OCI-LY1 (cell line): ENCODE measurements around the gene JPH2.

Source experiments
- H2AFZ ChIP-seq: fragments of 200-600 bp; sonication (generic), shearing (Covaris generic); 2 replicates; pipeline ENCODE4 v1.6.0; 2014; ENCODE audit warnings: antibody characterized with exemption, mild to moderate bottlenecking, low read length
- H3F3A ChIP-seq: fragments of 200-600 bp; sonication (generic), shearing (Covaris generic); 2 replicates; pipeline ENCODE4 v1.6.0; 2014; ENCODE audit warnings: mild to moderate bottlenecking, antibody characterized with exemption, low read length, moderate library complexity; ENCODE audit not compliant: insufficient read depth
- H3K27ac ChIP-seq: fragments of 200-600 bp; sonication (generic); 2 replicates; pipeline ENCODE4 v1.5.1; 2014; ENCODE audit warnings: low read length, mixed run types, mild to moderate bottlenecking, low read depth; ENCODE audit not compliant: poor library complexity, severe bottlenecking
- H3K27me3 ChIP-seq: fragments of 200-600 bp; sonication (generic); 2 replicates; pipeline ENCODE4 v1.6.0; 2014; ENCODE audit warnings: antibody characterized with exemption, mild to moderate bottlenecking, low read length, moderate library complexity; ENCODE audit not compliant: insufficient read depth
- H3K36me3 ChIP-seq: fragments of 200-600 bp; sonication (generic); 2 replicates; pipeline ENCODE4 v1.6.1; 2014; ENCODE audit warnings: mild to moderate bottlenecking, antibody characterized with exemption, low read length, moderate library complexity, mixed read lengths; ENCODE audit not compliant: insufficient read depth
- H3K4me1 ChIP-seq: fragments of 200-600 bp; sonication (generic); 2 replicates; pipeline ENCODE4 v1.5.1; 2014; ENCODE audit warnings: mild to moderate bottlenecking, low read length, moderate library complexity; ENCODE audit not compliant: insufficient read depth, severe bottlenecking
- H3K4me2 ChIP-seq: fragments of 200-600 bp; sonication (generic), shearing (Covaris generic); 2 replicates; pipeline ENCODE4 v1.6.1; 2014; ENCODE audit warnings: low read length
- H3K4me3 ChIP-seq: fragments of 200-600 bp; sonication (generic); 2 replicates; pipeline ENCODE4 v1.5.1; 2014; ENCODE audit warnings: low read length, low read depth, mild to moderate bottlenecking, mixed read lengths; ENCODE audit not compliant: poor library complexity, severe bottlenecking
- H3K79me2 ChIP-seq: fragments of 200-600 bp; shearing (Covaris generic); 2 replicates; pipeline ENCODE4 v1.6.1; 2016; ENCODE audit warnings: mixed run types, low read length, mixed read lengths; ENCODE audit not compliant: insufficient read depth
- H3K9ac ChIP-seq: fragments of 200-600 bp; sonication (generic), shearing (Covaris generic); 2 replicates; pipeline ENCODE4 v1.6.1; 2014; ENCODE audit warnings: mild to moderate bottlenecking, low read length, mixed read lengths
- H3K9me2 ChIP-seq: fragments of 200-600 bp; sonication (generic), shearing (Covaris generic); 2 replicates; pipeline ENCODE4 v1.6.1; 2014; ENCODE audit warnings: low read depth, mild to moderate bottlenecking, low read length, mixed read lengths
- H3K9me3 ChIP-seq: fragments of 200-600 bp; shearing (Covaris generic); 2 replicates; pipeline ENCODE4 v1.6.1; 2014; ENCODE audit warnings: low read length, mixed read lengths
- H4K20me1 ChIP-seq: fragments of 200-600 bp; sonication (generic), shearing (Covaris generic); 2 replicates; pipeline ENCODE4 v1.6.0; 2016; ENCODE audit warnings: mild to moderate bottlenecking, low read length; ENCODE audit not compliant: insufficient read depth
- EZH2 ChIP-seq: fragments of 200-600 bp; sonication (generic), shearing (Covaris generic); IDR thresholded peaks from 2 replicates; pipeline ENCODE4 v1.8.0; 2017; ENCODE audit warnings: borderline replicate concordance, mixed run types, mild to moderate bottlenecking, antibody characterized with exemption, low read length, moderate library complexity, mixed read lengths
- TF ChIP-seq, protein P1 (sequence below): fragments of 200-600 bp; sonication (generic), shearing (Covaris generic); IDR thresholded peaks from 2 replicates; pipeline ENCODE4 v1.5.1; 2017; ENCODE audit warnings: mild to moderate bottlenecking, antibody characterized with exemption, low read length, moderate library complexity, mixed read lengths

The JPH2 gene

DNA sequence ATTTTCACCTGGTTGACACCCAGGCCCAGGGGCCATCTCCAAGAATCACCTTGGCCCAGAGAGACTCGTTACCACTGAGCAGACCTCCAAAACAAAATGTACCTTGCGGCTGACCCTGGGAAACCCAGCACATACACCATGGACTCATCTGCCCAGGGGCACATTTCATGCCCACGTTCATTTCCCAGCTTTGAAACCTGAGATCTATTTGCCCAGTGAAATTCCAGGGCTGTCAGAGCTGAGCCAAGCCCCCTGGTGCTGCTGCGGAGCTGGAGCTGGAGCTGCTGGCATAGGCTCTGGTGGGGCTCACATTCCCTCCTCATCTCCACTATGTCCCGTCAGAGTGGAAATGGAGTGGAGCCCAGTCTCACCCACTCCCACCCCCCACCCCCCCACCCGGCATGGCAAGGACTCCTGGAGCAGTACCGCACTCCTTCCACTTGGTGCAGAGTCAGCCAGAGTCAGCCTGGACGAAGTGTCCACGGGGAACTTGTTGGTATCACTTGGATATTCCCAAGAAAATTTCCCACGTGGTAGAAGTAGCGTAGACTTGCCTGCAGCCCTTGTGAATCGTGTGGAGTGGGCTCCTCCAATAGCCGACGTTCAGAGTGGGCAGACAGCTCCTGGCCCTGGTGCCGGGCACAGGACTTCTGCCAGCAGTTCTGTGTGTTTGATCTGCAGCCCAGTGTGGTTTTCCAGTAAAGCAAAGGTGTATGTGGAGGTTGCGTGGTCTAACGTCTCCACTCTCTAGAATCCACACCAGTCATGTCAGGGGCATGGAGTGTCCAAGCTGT, 41.7 kb upstream of the JPH2 start:
- H3K4me1 ChIP-seq = no peaks in the 10 kb centered on the region
- no peak for TF ChIP-seq EZH2
- TF ChIP-seq, protein P1, sequence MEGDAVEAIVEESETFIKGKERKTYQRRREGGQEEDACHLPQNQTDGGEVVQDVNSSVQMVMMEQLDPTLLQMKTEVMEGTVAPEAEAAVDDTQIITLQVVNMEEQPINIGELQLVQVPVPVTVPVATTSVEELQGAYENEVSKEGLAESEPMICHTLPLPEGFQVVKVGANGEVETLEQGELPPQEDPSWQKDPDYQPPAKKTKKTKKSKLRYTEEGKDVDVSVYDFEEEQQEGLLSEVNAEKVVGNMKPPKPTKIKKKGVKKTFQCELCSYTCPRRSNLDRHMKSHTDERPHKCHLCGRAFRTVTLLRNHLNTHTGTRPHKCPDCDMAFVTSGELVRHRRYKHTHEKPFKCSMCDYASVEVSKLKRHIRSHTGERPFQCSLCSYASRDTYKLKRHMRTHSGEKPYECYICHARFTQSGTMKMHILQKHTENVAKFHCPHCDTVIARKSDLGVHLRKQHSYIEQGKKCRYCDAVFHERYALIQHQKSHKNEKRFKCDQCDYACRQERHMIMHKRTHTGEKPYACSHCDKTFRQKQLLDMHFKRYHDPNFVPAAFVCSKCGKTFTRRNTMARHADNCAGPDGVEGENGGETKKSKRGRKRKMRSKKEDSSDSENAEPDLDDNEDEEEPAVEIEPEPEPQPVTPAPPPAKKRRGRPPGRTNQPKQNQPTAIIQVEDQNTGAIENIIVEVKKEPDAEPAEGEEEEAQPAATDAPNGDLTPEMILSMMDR = no peak
- no peak overlapping the region for H2AFZ ChIP-seq
- H3K4me2 ChIP-seq = no peak overlapping the region
- H3K36me3 ChIP-seq = no peaks in the 10 kb centered on the region
- no peaks in the 10 kb centered on the region for H3K79me2 ChIP-seq
- no peak overlapping the region for H3K4me3 ChIP-seq
- H3K9me2 ChIP-seq = no peaks in the 10 kb centered on the region
- H4K20me1 ChIP-seq = no peaks in the 10 kb centered on the region
- H3F3A ChIP-seq = no peaks in the 10 kb centered on the region
- H3K9me3 ChIP-seq = no peaks in the 10 kb centered on the region
- H3K27me3 ChIP-seq = no peaks in the 10 kb centered on the region
- H3K27ac ChIP-seq = no peak overlapping the region
- H3K9ac ChIP-seq = no peak overlapping the region

DNA sequence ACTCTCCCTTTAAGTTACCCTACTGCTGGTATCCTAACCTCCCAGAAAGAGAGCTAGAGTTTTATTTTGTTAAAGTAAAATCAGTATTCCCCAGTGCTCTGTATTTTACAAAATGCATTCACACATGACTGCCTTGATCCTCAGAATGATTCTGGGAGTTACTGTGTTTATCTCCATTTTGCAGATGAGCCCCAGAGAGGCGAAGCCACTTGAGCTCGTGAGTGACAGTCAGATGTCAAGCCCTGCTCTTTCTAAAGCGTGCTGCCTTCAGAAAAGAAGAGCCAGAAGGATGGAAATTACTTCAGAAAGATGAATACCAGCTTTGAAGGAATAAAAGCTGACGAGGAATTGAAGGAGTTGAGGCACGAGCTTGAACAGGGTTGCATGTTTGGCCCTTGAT, 37.6 kb upstream of the JPH2 start:
- no peaks in the 10 kb centered on the region for H3K9me2 ChIP-seq
- H3K27me3 ChIP-seq = no peaks in the 10 kb centered on the region
- H3K4me3 ChIP-seq = no peak overlapping the region
- no peaks in the 10 kb centered on the region for H3K4me1 ChIP-seq
- H4K20me1 ChIP-seq = no peaks in the 10 kb centered on the region
- H3F3A ChIP-seq = no peaks in the 10 kb centered on the region
- no peak for TF ChIP-seq EZH2
- TF ChIP-seq, protein P1 = no peak
- no peak overlapping the region for H2AFZ ChIP-seq
- no peaks in the 10 kb centered on the region for H3K36me3 ChIP-seq
- H3K79me2 ChIP-seq = no peaks in the 10 kb centered on the region
- H3K9me3 ChIP-seq = no peaks in the 10 kb centered on the region
- no peak overlapping the region for H3K9ac ChIP-seq
- no peak overlapping the region for H3K27ac ChIP-seq
- no peak overlapping the region for H3K4me2 ChIP-seq

DNA sequence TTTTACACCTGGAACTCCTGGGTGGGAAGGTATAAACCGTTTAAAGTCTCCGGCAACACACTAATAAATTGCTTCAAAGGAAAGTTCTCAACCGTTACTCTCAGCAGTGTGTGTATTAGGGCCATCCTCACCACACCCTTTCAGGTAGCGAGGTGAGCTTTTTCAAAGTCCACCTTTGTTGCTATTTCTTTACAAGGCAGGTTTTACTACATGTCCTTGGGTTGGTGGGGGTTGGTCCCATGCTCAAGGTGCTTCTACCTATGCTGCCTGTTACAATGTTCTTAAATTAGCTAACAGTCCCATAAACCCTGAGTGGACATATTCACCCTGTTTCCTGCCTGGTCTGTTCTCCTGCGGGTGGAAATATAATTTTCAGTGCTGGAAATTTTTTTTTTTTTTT, 36.7 kb upstream of the JPH2 start:
- Histone ChIP-seq H3K27me3 (no peaks in the 10 kb centered on the region), H2AFZ (no peak overlapping the region), H3K4me2 (no peak overlapping the region), H3K4me3 (no peak overlapping the region), H3K9me3 (no peaks in the 10 kb centered on the region), H3K9me2 (no peaks in the 10 kb centered on the region), H3K27ac (no peak overlapping the region), H3K9ac (no peak overlapping the region), H3K4me1 (no peaks in the 10 kb centered on the region), H3K79me2 (no peaks in the 10 kb centered on the region), H3F3A (no peaks in the 10 kb centered on the region), H3K36me3 (no peaks in the 10 kb centered on the region), H4K20me1 (no peaks in the 10 kb centered on the region)
- no peak for TF ChIP-seq EZH2
- TF ChIP-seq, protein P1 = no peak
